H1 (cell line): ENCODE data around the gene B3GLCT. TPM values are rescaled to one million over a fixed set of nuclear protein-coding genes. Genes with fewer than 3 reads are reported as not detected.

ENCODE experiments used
- EGR1 ChIP-seq: IDR thresholded peaks from 2 replicates; pipeline ENCODE4 v1.6.1; 2011; ENCODE audit warnings: low read depth, low read length, borderline replicate concordance
- SIX5 ChIP-seq: IDR thresholded peaks from 2 replicates; pipeline ENCODE4 v1.6.1; 2011; ENCODE audit warnings: mild to moderate bottlenecking, low read depth, low read length
- SUZ12 ChIP-seq: fragments of 200-600 bp; sonication (generic); IDR thresholded peaks from 2 replicates; pipeline ENCODE4 v1.6.1; 2012; ENCODE audit warnings: mild to moderate bottlenecking, inconsistent platforms, low read length, moderate library complexity, mixed read lengths
- polyA plus RNA-seq, 7 experiments: library from polyadenylated mRNA; depleted of rRNA in 3 of 7; stranded (reverse) in 5 of 7; unstranded in 2 of 7; fragments of >200 nt in 5 of 7; fragments of 200-250 nt in 2 of 7; gene quantifications; 1 replicate in 5 of 7; 2 replicates in 1 of 7; 4 replicates in 1 of 7; pipeline versions ENCODE4 v1.2.1 to v1.2.3, GENCODE V29; 2011 to 2013; ENCODE audit warnings: missing spikeins in 2 of 7, mixed read lengths in 2 of 7
- total RNA-seq: library from RNA; stranded (reverse); fragmentation: NEBNext Ultra II Directional; extraction: Animal tissue kit (Norgen Biotek cat#: 25700); gene quantifications from 2 replicates; pipeline ENCODE4 v1.2.1, GENCODE V29; 2021

B3GLCT gene
- total and polyA plus RNA-seq, 2 of the 8 experiments (the other 6 are each of a cell fraction or from before 2014, with no cell fraction given), result 1.5 to 4.1 TPM

GRCh38 chr13:31219909-31220598 lies 20.3 kb downstream of the B3GLCT start (continued):
- TF ChIP-seq SUZ12 (no peak), EGR1 (no peak), SIX5 (no peak)
